Measurements from ENCODE around the gene NPM3. TPM values are rescaled to one million over a fixed set of nuclear protein-coding genes. Genes with fewer than 3 reads are reported as not detected.

The NPM3 gene
- total RNA-seq, 1 experiment from 2014 or later, result 117 TPM

DNA sequence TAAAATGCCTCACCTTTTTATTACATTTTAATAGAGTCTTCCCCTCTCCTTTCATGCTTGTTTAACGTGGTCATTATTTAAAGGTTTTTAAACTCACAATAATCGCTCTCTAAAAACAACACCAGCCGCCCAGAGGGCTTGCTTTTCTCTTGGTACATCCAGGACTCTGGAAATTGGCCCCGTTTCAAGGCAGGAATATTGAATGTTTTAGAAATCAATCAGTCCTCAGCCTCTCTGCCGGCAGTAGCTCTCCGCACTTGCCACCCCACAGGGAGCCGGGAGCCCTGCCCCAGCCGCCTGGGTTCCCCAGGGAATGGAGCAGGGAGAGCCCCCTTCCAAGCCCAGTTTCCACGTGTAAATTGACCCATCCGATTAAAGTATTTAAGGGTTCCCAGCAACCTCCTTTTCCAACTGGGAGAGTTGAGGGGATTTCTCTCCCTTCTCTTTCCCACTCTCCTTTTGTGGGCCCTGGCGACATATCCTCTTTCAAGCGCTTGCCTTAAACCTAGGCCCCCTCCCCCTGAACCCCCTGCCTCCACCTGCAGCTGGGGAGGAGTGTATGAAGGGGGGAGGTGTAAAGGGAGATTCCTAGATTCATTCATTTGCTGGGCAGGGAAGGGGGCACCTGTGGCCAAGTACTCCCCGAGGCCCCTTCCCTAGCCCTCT is 9.2 kb downstream of the NPM3 start:
- intact Hi-C loops (cut with micrococcal nuclease), result no loop called here
- POLR2A ChIA-PET (ENCODE audit: unreplicated experiment), result no interaction called here
- CTCF ChIA-PET, result no interaction called here

DNA sequence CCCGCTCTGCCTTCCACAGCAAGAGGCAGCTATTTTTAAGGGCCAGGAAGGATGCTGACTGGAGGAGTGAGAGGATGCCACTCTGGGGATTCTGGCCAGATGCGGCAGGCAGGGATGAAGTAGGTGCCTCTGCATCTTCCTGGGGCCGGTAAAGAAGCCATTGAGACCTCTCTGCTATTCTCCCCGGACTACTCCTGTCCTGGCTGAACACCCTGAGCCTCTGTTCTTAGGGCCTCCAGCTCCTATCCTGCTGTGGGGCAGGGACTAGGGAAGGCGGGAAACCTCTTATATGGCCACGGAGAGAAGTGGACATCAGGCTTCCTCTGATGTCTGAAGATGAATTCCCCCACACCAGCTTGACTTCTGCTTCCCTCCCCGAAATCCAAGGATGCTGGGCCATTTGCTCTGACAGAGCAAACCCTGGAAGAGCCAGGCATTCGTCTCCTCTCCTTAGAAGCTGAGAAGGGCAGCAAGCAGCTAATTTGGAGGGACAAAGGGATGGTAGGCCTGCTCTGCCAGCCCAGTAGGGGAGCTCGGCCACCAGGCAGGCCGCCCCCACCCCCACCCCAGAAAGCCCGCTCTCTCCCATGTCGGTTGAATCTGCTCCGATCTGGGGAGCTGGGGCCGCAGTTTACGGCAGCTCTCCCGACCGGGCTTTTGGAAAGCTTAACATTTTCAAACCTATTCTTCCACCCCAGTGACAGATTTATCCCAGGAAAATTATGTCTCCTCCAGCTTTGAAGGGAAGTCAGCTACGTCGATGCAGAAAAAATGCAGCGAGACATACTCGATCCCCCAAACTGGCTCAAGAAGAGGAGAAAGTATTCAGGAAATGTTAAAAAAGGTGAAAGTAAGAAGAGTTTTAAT is 10.1 kb downstream of the NPM3 start:
- ATAC-seq (no peak), DNase-seq (no peak)
- no peak overlapping the region for H3K4me3 ChIP-seq (ENCODE audit: low read length)
- no peak overlapping the region for H3K9ac ChIP-seq (ENCODE audit: low read length)
- H3K79me2 ChIP-seq (ENCODE audit: low read length), result no peaks in the 10 kb centered on the region
- H3K27me3 ChIP-seq (ENCODE audit: low read length), result peaks cover 9% of the 10 kb centered on the region; the same call in 1 of the 2 replicates
- H2AFZ ChIP-seq (ENCODE audit: low read length), result no peak overlapping the region
- H3K27ac ChIP-seq (ENCODE audit: low read length), result no peak overlapping the region
- intact Hi-C loops (cut with micrococcal nuclease), result no loop called here
- no peaks in the 10 kb centered on the region for H3K36me3 ChIP-seq (ENCODE audit: low read depth, low read length)
- H3K4me2 ChIP-seq (ENCODE audit: low read length), result no peak overlapping the region
- H3K9me3 ChIP-seq (ENCODE audit: low read length), result no peaks in the 10 kb centered on the region
- no peaks in the 10 kb centered on the region for H3F3A ChIP-seq (ENCODE audit: low read length, unreplicated experiment)
- no peaks in the 10 kb centered on the region for H3K9me2 ChIP-seq (replicated peaks; ENCODE audit: low read length)
- no peaks in the 10 kb centered on the region for H3K4me1 ChIP-seq (ENCODE audit: insufficient read depth, low read length)
- H4K20me1 ChIP-seq (ENCODE audit: low read length), result no peaks in the 10 kb centered on the region
- ChIA-PET CTCF (no interaction called here), POLR2A (ENCODE audit: unreplicated experiment) (no interaction called here)
- TF ChIP-seq, protein P1, sequence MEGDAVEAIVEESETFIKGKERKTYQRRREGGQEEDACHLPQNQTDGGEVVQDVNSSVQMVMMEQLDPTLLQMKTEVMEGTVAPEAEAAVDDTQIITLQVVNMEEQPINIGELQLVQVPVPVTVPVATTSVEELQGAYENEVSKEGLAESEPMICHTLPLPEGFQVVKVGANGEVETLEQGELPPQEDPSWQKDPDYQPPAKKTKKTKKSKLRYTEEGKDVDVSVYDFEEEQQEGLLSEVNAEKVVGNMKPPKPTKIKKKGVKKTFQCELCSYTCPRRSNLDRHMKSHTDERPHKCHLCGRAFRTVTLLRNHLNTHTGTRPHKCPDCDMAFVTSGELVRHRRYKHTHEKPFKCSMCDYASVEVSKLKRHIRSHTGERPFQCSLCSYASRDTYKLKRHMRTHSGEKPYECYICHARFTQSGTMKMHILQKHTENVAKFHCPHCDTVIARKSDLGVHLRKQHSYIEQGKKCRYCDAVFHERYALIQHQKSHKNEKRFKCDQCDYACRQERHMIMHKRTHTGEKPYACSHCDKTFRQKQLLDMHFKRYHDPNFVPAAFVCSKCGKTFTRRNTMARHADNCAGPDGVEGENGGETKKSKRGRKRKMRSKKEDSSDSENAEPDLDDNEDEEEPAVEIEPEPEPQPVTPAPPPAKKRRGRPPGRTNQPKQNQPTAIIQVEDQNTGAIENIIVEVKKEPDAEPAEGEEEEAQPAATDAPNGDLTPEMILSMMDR (conservative IDR thresholded peaks at IDR 0.05; ENCODE audit: low read depth, low read length), result no peak
- TF ChIP-seq EZH2phosphoT487 (IDR thresholded peaks at IDR 0.05; ENCODE audit: borderline replicate concordance, low read length) (no peak), EZH2 (IDR thresholded peaks at IDR 0.05; ENCODE audit: low read length, unreplicated experiment) (no peak)
- no TSS peak for BruUV-seq (replicated peaks)

More for the DNA sequence above, 9.2 kb downstream of the NPM3 start:
- H3K79me2 ChIP-seq (ENCODE audit: low read length), result no peaks in the 10 kb centered on the region
- TF ChIP-seq EZH2 (IDR thresholded peaks at IDR 0.05; ENCODE audit: low read length, unreplicated experiment) (no peak), EZH2phosphoT487 (IDR thresholded peaks at IDR 0.05; ENCODE audit: borderline replicate concordance, low read length) (no peak)
- TF ChIP-seq, protein P1 (conservative IDR thresholded peaks at IDR 0.05; ENCODE audit: low read depth, low read length), result no peak
- H3K9ac ChIP-seq (ENCODE audit: low read length), result no peak overlapping the region
- no peaks in the 10 kb centered on the region for H3K9me2 ChIP-seq (replicated peaks; ENCODE audit: low read length)
- ATAC-seq (no peak), DNase-seq (no peak)
- H3K27me3 ChIP-seq (ENCODE audit: low read length), result peaks cover 9% of the 10 kb centered on the region; the same call in 1 of the 2 replicates
- H3K36me3 ChIP-seq (ENCODE audit: low read depth, low read length), result no peaks in the 10 kb centered on the region
- H3K9me3 ChIP-seq (ENCODE audit: low read length), result no peaks in the 10 kb centered on the region
- no peak overlapping the region for H2AFZ ChIP-seq (ENCODE audit: low read length)
- no TSS peak for BruUV-seq (replicated peaks)
- H3F3A ChIP-seq (ENCODE audit: low read length, unreplicated experiment), result no peaks in the 10 kb centered on the region
- no peak overlapping the region for H3K27ac ChIP-seq (ENCODE audit: low read length)
- H3K4me1 ChIP-seq (ENCODE audit: insufficient read depth, low read length), result no peaks in the 10 kb centered on the region
- no peak overlapping the region for H3K4me2 ChIP-seq (ENCODE audit: low read length)
- no peaks in the 10 kb centered on the region for H4K20me1 ChIP-seq (ENCODE audit: low read length)
- H3K4me3 ChIP-seq (ENCODE audit: low read length), result no peak overlapping the region
